ENCODE measurements around the gene DMD. TPM values are rescaled to one million over a fixed set of nuclear protein-coding genes. Genes with fewer than 3 reads are reported as not detected.

DMD gene
- total RNA-seq, 1 donor from 2014 or later, result 22.9 TPM

- POLR2A ChIA-PET, result no interaction called here
- H3K4me1 Mint-ChIP-seq, result no peaks in the 10 kb centered on the region
- H3K4me3 Mint-ChIP-seq, result no peak overlapping the region
- no peak overlapping the region for H3K27ac Mint-ChIP-seq
- no peak for TF ChIP-seq CTCF (IDR thresholded peaks at IDR 0.05)
- no peak for ATAC-seq (ENCODE audit: low read depth)
- no peak for DNase-seq
- CTCF ChIA-PET, result no interaction called here
- no peaks in the 10 kb centered on the region for H3K27me3 Mint-ChIP-seq
- no peaks in the 10 kb centered on the region for H3K9me3 Mint-ChIP-seq
- H3K36me3 Mint-ChIP-seq (ENCODE audit: low read depth), result no peaks in the 10 kb centered on the region
- intact Hi-C loops (cut with micrococcal nuclease), result no loop called here
These were observed 1503.2 kb downstream of the DMD start for GRCh38 chrX:31708116-31708515.

GRCh38 chrX:31706466-31706865, 1504.9 kb downstream of the DMD start:
- Mint-ChIP-seq H3K4me1 (no peaks in the 10 kb centered on the region), H3K27ac (no peak overlapping the region), H3K9me3 (no peaks in the 10 kb centered on the region), H3K4me3 (no peak overlapping the region), H3K36me3 (ENCODE audit: low read depth) (no peaks in the 10 kb centered on the region), H3K27me3 (no peaks in the 10 kb centered on the region)
- intact Hi-C loops (cut with micrococcal nuclease), result no loop called here
- ChIA-PET POLR2A (no interaction called here), CTCF (no interaction called here)
- no peak for ATAC-seq (ENCODE audit: low read depth)
- no peak for DNase-seq
- TF ChIP-seq CTCF (IDR thresholded peaks at IDR 0.05), result no peak

GRCh38 chrX:31705816-31706215, 1505.5 kb downstream of the DMD start:
- H3K36me3 Mint-ChIP-seq (ENCODE audit: low read depth), result no peaks in the 10 kb centered on the region
- ChIA-PET CTCF (no interaction called here), POLR2A (interaction anchor here (0.6 kb wide), 1 partner anchor 492 kb away, joined by 6 read pairs; no protein-coding TSS in a partner anchor)
- H3K9me3 Mint-ChIP-seq, result no peaks in the 10 kb centered on the region
- no peak overlapping the region for H3K4me3 Mint-ChIP-seq
- DNase-seq (no peak), ATAC-seq (ENCODE audit: low read depth) (no peak)
- H3K27me3 Mint-ChIP-seq, result no peaks in the 10 kb centered on the region
- TF ChIP-seq CTCF (IDR thresholded peaks at IDR 0.05), result no peak
- H3K27ac Mint-ChIP-seq, result no peak overlapping the region
- intact Hi-C loops (cut with micrococcal nuclease), result no loop called here
- H3K4me1 Mint-ChIP-seq, result no peaks in the 10 kb centered on the region

GRCh38 chrX:31704938-31705337, 1506.4 kb downstream of the DMD start:
- CTCF ChIA-PET, result no interaction called here
- Mint-ChIP-seq H3K36me3 (ENCODE audit: low read depth) (no peaks in the 10 kb centered on the region), H3K9me3 (no peaks in the 10 kb centered on the region), H3K27ac (no peak overlapping the region), H3K4me3 (no peak overlapping the region), H3K27me3 (no peaks in the 10 kb centered on the region), H3K4me1 (no peaks in the 10 kb centered on the region)
- intact Hi-C loops (cut with micrococcal nuclease), result no loop called here
- ATAC-seq (ENCODE audit: low read depth), result no peak
- TF ChIP-seq CTCF (IDR thresholded peaks at IDR 0.05), result no peak
- DNase-seq, result no peak
- POLR2A ChIA-PET, result no interaction called here

- H3K27ac Mint-ChIP-seq, result no peak overlapping the region
- intact Hi-C loops (cut with micrococcal nuclease), result no loop called here
- H3K27me3 Mint-ChIP-seq, result no peaks in the 10 kb centered on the region
- no peaks in the 10 kb centered on the region for H3K36me3 Mint-ChIP-seq (ENCODE audit: low read depth)
- ChIA-PET CTCF (no interaction called here), POLR2A (no interaction called here)
- TF ChIP-seq CTCF (IDR thresholded peaks at IDR 0.05), result no peak
- H3K4me3 Mint-ChIP-seq, result no peak overlapping the region
- ATAC-seq (ENCODE audit: low read depth) (no peak), DNase-seq (no peak)
- H3K4me1 Mint-ChIP-seq, result no peaks in the 10 kb centered on the region
- H3K9me3 Mint-ChIP-seq, result no peaks in the 10 kb centered on the region
These were observed 1509.1 kb downstream of the DMD start for GRCh38 chrX:31702222-31702621.
